Measurements from ENCODE around the gene EPB42.
"Not testable (repeated sequence)": the region's sequence is repeated elsewhere in the genome, so short reads cannot be mapped to it uniquely, and the experiment has no call there.

The EPB42 gene

GRCh38 chr15:43168192-43169107, 52.4 kb downstream of the EPB42 start:
- Histone ChIP-seq H3K27ac (ENCODE audit: extremely low read depth, low read depth, low read length) (no peak overlapping the region; the same call in 1 of the 2 replicates), H3K4me1 (ENCODE audit: control insufficient read depth, insufficient read depth, low read length) (no peaks in the 10 kb centered on the region; the same call in 1 of the 2 replicates), H3K9me3 (ENCODE audit: control insufficient read depth, insufficient read depth, low read depth, low read length) (no peaks in the 10 kb centered on the region), H3K36me3 (ENCODE audit: control insufficient read depth in 2 of 2, insufficient read depth in 1 of 2, low read length in 2 of 2) (peaks cover 9 to 18% of the 10 kb centered on the region in 2 experiments), H3K4me3 (ENCODE audit: low read depth, low read length) (no peak overlapping the region)
- ChIA-PET CTCF (no interaction called here), POLR2A (no interaction called here)
- no peak for TF ChIP-seq ZNF791 (tag by site-specific recombination; IDR thresholded peaks at IDR 0.05)
- TF ChIP-seq ZNF530 (tag by site-specific recombination; IDR thresholded peaks at IDR 0.05; ENCODE audit: low read depth): no peak
- TF ChIP-seq ZNF335 (tag by site-specific recombination; conservative IDR thresholded peaks at IDR 0.05): peak; percentile 47
- no peak for TF ChIP-seq ZNF155 (tag by site-specific recombination; IDR thresholded peaks at IDR 0.05)
- TF ChIP-seq OSR2 (tag by site-specific recombination; IDR thresholded peaks at IDR 0.05): peak; percentile 68
- TF ChIP-seq PRDM10 (tag by site-specific recombination; IDR thresholded peaks at IDR 0.05): peak; percentile 21; the same call in 1 of the 2 replicates
- no peak for TF ChIP-seq ZBTB11 (tag by site-specific recombination; conservative IDR thresholded peaks at IDR 0.05; ENCODE audit: low read depth)
- TF ChIP-seq ZFP41 (tag by site-specific recombination; IDR thresholded peaks at IDR 0.05; ENCODE audit: borderline replicate concordance): no peak
- no peak for TF ChIP-seq SP7 (tag by site-specific recombination; IDR thresholded peaks at IDR 0.05)
- TF ChIP-seq CTCF (tag by site-specific recombination; IDR thresholded peaks at IDR 0.05): peak; percentile 19; the same call in 1 of the 2 replicates
- TF ChIP-seq ZNF18 (tag by site-specific recombination; IDR thresholded peaks at IDR 0.05): no peak
- no peak for TF ChIP-seq ZNF571 (tag by site-specific recombination; IDR thresholded peaks at IDR 0.05)

GRCh38 chr15:43167261-43167660, 53.6 kb downstream of the EPB42 start:
- CTCF ChIA-PET; H3K9me3 ChIP-seq (ENCODE audit: control insufficient read depth, insufficient read depth, low read depth, low read length); H3K27ac ChIP-seq (ENCODE audit: extremely low read depth, low read depth, low read length); POLR2A ChIA-PET; H3K4me3 ChIP-seq (ENCODE audit: low read depth, low read length); H3K4me1 ChIP-seq (ENCODE audit: control insufficient read depth, insufficient read depth, low read length): not testable (repeated sequence)
- H3K36me3 ChIP-seq (ENCODE audit: control insufficient read depth in 2 of 2, insufficient read depth in 1 of 2, low read length in 2 of 2): peaks cover 7 to 12% of the 10 kb centered on the region in 2 experiments
